ENCODE results near the gene MCOLN2. TPM values are rescaled to one million over a fixed set of nuclear protein-coding genes. Genes with fewer than 3 reads are reported as not detected.

The MCOLN2 gene
- polyA plus RNA-seq, 1 of the 3 experiments (the other 2 are of a cell fraction), result not detected

GRCh38 chr1:84877592-84877991 is 119.3 kb downstream of the MCOLN2 start (continued):
- no peak for TF ChIP-seq EP300 (IDR thresholded peaks at IDR 0.05; ENCODE audit: borderline replicate concordance in 1 of 2, low read depth in 1 of 2, low read length in 1 of 2)
- TF ChIP-seq GATA2 (CRISPR knock-in tag; IDR thresholded peaks at IDR 0.05), result no peak
- no peak for TF ChIP-seq EZH2phosphoT487 (IDR thresholded peaks at IDR 0.05; ENCODE audit: borderline replicate concordance, low read depth)

- peaks cover 5% of the 10 kb centered on the region for H3K27me3 ChIP-seq (ENCODE audit: insufficient read depth)
- CTCF ChIA-PET, result no interaction called here
- H3K9me2 ChIP-seq, result no peaks in the 10 kb centered on the region
- no peaks in the 10 kb centered on the region for H3F3A ChIP-seq (replicated peaks; ENCODE audit: insufficient read depth)
- POLR2A ChIA-PET, result no interaction called here
- no peaks in the 10 kb centered on the region for H3K36me3 ChIP-seq (replicated peaks in 1 of 2; ENCODE audit: control insufficient read depth in 1 of 2, insufficient read depth in 2 of 2, low read length in 1 of 2)
- H3K27ac ChIP-seq (ENCODE audit: low read depth in 2 of 2, low read length in 1 of 2), result no peak overlapping the region
- TF ChIP-seq MAX (IDR thresholded peaks at IDR 0.05; ENCODE audit: low read depth) (no peak), CHD2 (IDR thresholded peaks at IDR 0.05; ENCODE audit: low read length, partially characterized antibody) (no peak), PBX3 (IDR thresholded peaks at IDR 0.05) (no peak), FOXM1 (IDR thresholded peaks at IDR 0.05; ENCODE audit: low read depth) (no peak), POLR2AphosphoS5 (IDR thresholded peaks at IDR 0.05; ENCODE audit: low read depth, low read length) (no peak), GATA2 (CRISPR knock-in tag; IDR thresholded peaks at IDR 0.05) (no peak), USF2 (IDR thresholded peaks at IDR 0.05; ENCODE audit: borderline replicate concordance, low read depth, low read length) (no peak)
- no peaks in the 10 kb centered on the region for H4K20me1 ChIP-seq (ENCODE audit: insufficient read depth)
- no peaks in the 10 kb centered on the region for H3K4me1 ChIP-seq (ENCODE audit: control insufficient read depth in 1 of 2, insufficient read depth in 2 of 2, low read depth in 1 of 2, low read length in 1 of 2)
- no peaks in the 10 kb centered on the region for H3K79me2 ChIP-seq (ENCODE audit: insufficient read depth)
- no peak overlapping the region for H3K4me3 ChIP-seq (ENCODE audit: low read depth in 2 of 2, low read length in 1 of 2)
- 72% methylated on average over 5 of the region's 5 CpGs for WGBS (ENCODE audit: low lambda C conversion rate)
- H3K9me3 ChIP-seq, result no peaks in the 10 kb centered on the region
- no peak overlapping the region for H3K9ac ChIP-seq
- no peak overlapping the region for H3K4me2 ChIP-seq
- no peak overlapping the region for H2AFZ ChIP-seq (ENCODE audit: low read depth)
- DNase-seq, result no peak
Observed at GRCh38 chr1:84876353-84876752, 120.6 kb downstream of the MCOLN2 start.

Other genes with a start within 250 kb of the MCOLN2 start
- gene LPAR3, start 103.9 kb downstream of the MCOLN2 start, polyA plus RNA-seq (2012; rRNA removed), result 0.08 and 0.11 TPM in 2 replicates
- gene MCOLN3, start 51.4 kb upstream of the MCOLN2 start, polyA plus RNA-seq (2012; rRNA removed), result not detected in 2 replicates
- not detected in 2 replicates for gene SYDE2, start 203.9 kb upstream of the MCOLN2 start, polyA plus RNA-seq (2012; rRNA removed)